K562 (cell line): ENCODE data around the gene ZNF32.

Experiments used
- ATF3 ChIP-seq, 2 experiments: fragments of 450-650 bp in 1 of 2; sonication (generic) in 1 of 2; formaldehyde crosslinking in 1 of 2; IDR thresholded peaks in 1 of 2; conservative IDR thresholded peaks in 1 of 2; 2 replicates each; pipeline versions ENCODE4 v1.6.1 to v1.8.1; 2016 to 2023; ENCODE audit warnings: mild to moderate bottlenecking in 2 of 2, moderate library complexity in 2 of 2, inconsistent platforms in 1 of 2, missing genetic modification reagents in 1 of 2
- BACH1 ChIP-seq: fragments of 200-800 bp; sonication (Bioruptor generic); IDR thresholded peaks from 2 replicates; pipeline ENCODE4 v1.6.1; 2016; ENCODE audit warnings: missing genetic modification characterization, missing compliant biosample characterization
- BRF1 ChIP-seq: IDR thresholded peaks from 3 replicates; pipeline ENCODE4 v1.6.1; 2011; ENCODE audit warnings: borderline replicate concordance, mild to moderate bottlenecking; ENCODE audit not compliant: insufficient read length; ENCODE audit errors: extremely low read depth
- CEBPB ChIP-seq: fragments of 450-650 bp; IDR thresholded peaks from 2 replicates; pipeline ENCODE4 v1.6.1; 2016; ENCODE audit warnings: missing genetic modification characterization, missing compliant biosample characterization
- CTCF ChIP-seq, 3 experiments: IDR thresholded peaks in 2 of 3; conservative IDR thresholded peaks in 1 of 3; 2 replicates each; pipeline ENCODE4 v1.5.1; 2011 to 2012; ENCODE audit warnings: low read length in 3 of 3, mild to moderate bottlenecking in 3 of 3, control low read depth in 2 of 3, improper control_type of control experiment in 1 of 3, inconsistent platforms in 1 of 3, low read depth in 1 of 3, mixed read lengths in 1 of 3, moderate library complexity in 1 of 3; ENCODE audit not compliant: insufficient read depth in 2 of 3
- FOXA1 ChIP-seq: fragments of 450-650 bp; IDR thresholded peaks from 2 replicates; pipeline ENCODE4 v1.6.1; 2016; ENCODE audit warnings: mild to moderate bottlenecking, borderline replicate concordance
- HNRNPUL1 ChIP-seq: fragments of 200-400 bp; formaldehyde crosslinking; IDR thresholded peaks from 2 replicates; pipeline ENCODE4 v1.6.1; 2017; ENCODE audit warnings: low read length
- NFYB ChIP-seq: IDR thresholded peaks from 2 replicates; pipeline ENCODE4 v1.6.1; 2011; ENCODE audit warnings: mild to moderate bottlenecking, moderate library complexity; ENCODE audit not compliant: insufficient read length; ENCODE audit errors: extremely low read depth
- RFX5 ChIP-seq: IDR thresholded peaks from 2 replicates; pipeline ENCODE4 v1.6.1; 2011; ENCODE audit warnings: low read depth, mild to moderate bottlenecking, improper control_type of control experiment, low read length
- TAF1 ChIP-seq: IDR thresholded peaks from 2 replicates; pipeline ENCODE4 v1.6.1; 2011; ENCODE audit warnings: mild to moderate bottlenecking, low read length, moderate library complexity; ENCODE audit not compliant: insufficient read depth, control insufficient read depth, severe bottlenecking; ENCODE audit errors: extremely low read depth
- TCF7 ChIP-seq: sonication (generic); IDR thresholded peaks from 2 replicates; pipeline ENCODE4 v1.6.1; 2016; ENCODE audit warnings: antibody characterized with exemption, borderline replicate concordance
- TOE1 ChIP-seq, 2 experiments: fragments of 450-650 bp in 1 of 2; sonication (generic) in 1 of 2; formaldehyde crosslinking in 1 of 2; IDR thresholded peaks; 2 replicates each; pipeline versions ENCODE4 v1.7.1 to v1.8.0; 2016 to 2022; ENCODE audit warnings: borderline replicate concordance in 2 of 2, mild to moderate bottlenecking in 2 of 2, antibody characterized with exemption in 1 of 2, inconsistent platforms in 1 of 2, low read depth in 1 of 2, missing genetic modification reagents in 1 of 2, moderate library complexity in 1 of 2
- ZNF311 ChIP-seq: fragments of 250-450 bp; sonication (Bioruptor Pico); IDR thresholded peaks from 2 replicates; pipeline ENCODE4 v1.4.0; 2020; ENCODE audit warnings: mild to moderate bottlenecking, moderate library complexity

- no peak for TF ChIP-seq TOE1 (IDR thresholded peaks at IDR 0.05; ENCODE audit: borderline replicate concordance)
- no peak for TF ChIP-seq TOE1 (CRISPR knock-in tag; IDR thresholded peaks at IDR 0.05; ENCODE audit: borderline replicate concordance, low read depth)
- TF ChIP-seq TAF1 = no peak
- no peak for TF ChIP-seq RFX5
- TF ChIP-seq CTCF (IDR thresholded peaks at IDR 0.05 in 2 of 3, conservative IDR thresholded peaks at IDR 0.05 in 1 of 3; ENCODE audit: insufficient read depth in 2 of 3, low read depth in 1 of 3, low read length in 3 of 3) = no peak
- TF ChIP-seq TCF7 = no peak
- no peak for TF ChIP-seq HNRNPUL1
- no peak for TF ChIP-seq BACH1
- no peak for TF ChIP-seq ATF3 (IDR thresholded peaks at IDR 0.05)
- TF ChIP-seq ATF3 (CRISPR knock-in tag; conservative IDR thresholded peaks at IDR 0.05) = no peak
- no peak for TF ChIP-seq FOXA1
- no peak for TF ChIP-seq NFYB
- TF ChIP-seq ZNF311 (CRISPR knock-in tag) = no peak
- TF ChIP-seq CEBPB (tag) = no peak
- TF ChIP-seq BRF1 = no peak
These were observed 40.4 kb upstream of the ZNF32 start for GRCh38 chr10:43689007-43689491.
